ENCODE data around the gene SH3BP4. TPM values are rescaled to one million over a fixed set of nuclear protein-coding genes. Genes with fewer than 3 reads are reported as not detected.

SH3BP4 gene
- total RNA-seq, 1 donor from 2014 or later, result 44.1 TPM

DNA sequence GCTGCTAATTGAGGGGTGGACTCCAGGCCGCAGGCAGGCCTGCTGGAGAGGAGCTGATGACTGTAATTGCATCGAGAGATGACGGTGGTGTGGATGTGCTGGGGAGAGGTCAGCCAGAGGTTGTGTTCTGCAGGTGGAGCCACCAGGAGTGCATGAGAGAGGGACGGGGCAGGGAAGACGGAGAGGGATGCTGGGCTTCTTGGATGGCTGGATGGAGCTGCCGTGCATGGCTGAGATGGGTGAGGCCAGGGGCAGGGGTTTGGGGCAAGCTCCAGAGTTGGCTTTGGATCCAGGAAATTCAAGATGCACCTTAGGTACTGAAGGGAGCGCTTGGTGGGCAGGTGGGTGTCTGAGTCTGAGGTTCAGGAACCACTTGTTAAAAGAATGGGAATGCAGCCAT, 77.2 kb downstream of the SH3BP4 start:
- no peak for DNase-seq (ENCODE audit: low spot score in 2 of 2, unreplicated experiment in 2 of 2)
- Mint-ChIP-seq H3K36me3 (peaks cover 4% of the 10 kb centered on the region), H3K27ac (no peak overlapping the region), H3K27me3 (ENCODE audit: low read depth) (no peaks in the 10 kb centered on the region), H3K9me3 (no peaks in the 10 kb centered on the region), H3K4me1 (peaks cover 35% of the 10 kb centered on the region), H3K4me3 (no peak overlapping the region)
- TF ChIP-seq, protein P1, sequence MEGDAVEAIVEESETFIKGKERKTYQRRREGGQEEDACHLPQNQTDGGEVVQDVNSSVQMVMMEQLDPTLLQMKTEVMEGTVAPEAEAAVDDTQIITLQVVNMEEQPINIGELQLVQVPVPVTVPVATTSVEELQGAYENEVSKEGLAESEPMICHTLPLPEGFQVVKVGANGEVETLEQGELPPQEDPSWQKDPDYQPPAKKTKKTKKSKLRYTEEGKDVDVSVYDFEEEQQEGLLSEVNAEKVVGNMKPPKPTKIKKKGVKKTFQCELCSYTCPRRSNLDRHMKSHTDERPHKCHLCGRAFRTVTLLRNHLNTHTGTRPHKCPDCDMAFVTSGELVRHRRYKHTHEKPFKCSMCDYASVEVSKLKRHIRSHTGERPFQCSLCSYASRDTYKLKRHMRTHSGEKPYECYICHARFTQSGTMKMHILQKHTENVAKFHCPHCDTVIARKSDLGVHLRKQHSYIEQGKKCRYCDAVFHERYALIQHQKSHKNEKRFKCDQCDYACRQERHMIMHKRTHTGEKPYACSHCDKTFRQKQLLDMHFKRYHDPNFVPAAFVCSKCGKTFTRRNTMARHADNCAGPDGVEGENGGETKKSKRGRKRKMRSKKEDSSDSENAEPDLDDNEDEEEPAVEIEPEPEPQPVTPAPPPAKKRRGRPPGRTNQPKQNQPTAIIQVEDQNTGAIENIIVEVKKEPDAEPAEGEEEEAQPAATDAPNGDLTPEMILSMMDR (IDR thresholded peaks at IDR 0.05; ENCODE audit: unreplicated experiment), result no peak

DNA sequence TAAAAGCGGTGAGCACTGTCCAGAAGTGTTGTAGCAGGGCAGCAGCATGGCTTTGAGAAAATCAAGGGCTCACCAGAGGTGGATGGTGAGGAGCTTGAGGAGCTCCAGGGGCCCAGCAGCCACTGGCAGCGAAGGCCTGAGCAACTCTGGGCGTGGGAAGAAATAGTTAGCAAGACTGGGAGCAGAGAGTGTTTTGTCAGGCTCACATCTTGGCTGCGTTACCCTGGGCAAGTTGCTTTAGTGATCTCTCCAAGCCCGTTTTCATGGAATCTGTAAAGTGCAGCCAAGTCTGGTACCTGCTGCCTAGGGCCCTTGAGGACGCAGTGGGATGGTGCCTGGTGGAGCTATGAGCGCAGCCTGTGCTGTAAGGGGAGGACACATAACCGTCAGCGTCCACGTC, 78.3 kb downstream of the SH3BP4 start:
- H3K36me3 Mint-ChIP-seq, result peaks cover 6% of the 10 kb centered on the region
- H3K27ac Mint-ChIP-seq, result no peak overlapping the region
- TF ChIP-seq, protein P1 (IDR thresholded peaks at IDR 0.05; ENCODE audit: unreplicated experiment), result no peak
- peaks cover 24% of the 10 kb centered on the region for H3K4me1 Mint-ChIP-seq
- H3K27me3 Mint-ChIP-seq (ENCODE audit: low read depth), result no peaks in the 10 kb centered on the region
- DNase-seq (ENCODE audit: low spot score in 2 of 2, unreplicated experiment in 2 of 2), result no peak
- H3K9me3 Mint-ChIP-seq, result no peaks in the 10 kb centered on the region
- H3K4me3 Mint-ChIP-seq, result no peak overlapping the region

DNA sequence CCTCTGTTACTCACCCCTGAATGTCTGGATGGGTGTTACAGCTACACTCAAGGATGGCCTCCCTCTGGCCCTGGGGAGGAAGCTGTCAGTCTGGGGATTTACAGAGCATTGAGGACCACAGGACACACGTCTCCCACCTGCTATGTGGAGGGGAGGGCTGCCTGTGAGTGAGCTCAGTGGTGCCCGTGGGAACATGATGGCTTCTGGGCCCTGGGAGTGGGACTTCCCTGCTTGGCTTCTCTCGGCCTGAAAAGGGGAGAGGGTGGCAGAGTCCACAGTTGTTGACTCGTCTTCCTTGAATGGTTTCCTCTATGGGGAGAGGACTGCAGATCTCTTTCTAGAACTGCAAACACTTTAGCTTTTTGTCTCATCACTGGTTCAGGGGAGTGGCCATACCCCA, 79.1 kb downstream of the SH3BP4 start:
- Mint-ChIP-seq H3K4me1 (peaks cover 16% of the 10 kb centered on the region), H3K4me3 (no peak overlapping the region), H3K27ac (no peak overlapping the region), H3K36me3 (peaks cover 12% of the 10 kb centered on the region), H3K27me3 (ENCODE audit: low read depth) (no peaks in the 10 kb centered on the region), H3K9me3 (no peaks in the 10 kb centered on the region)
- DNase-seq (ENCODE audit: low spot score in 2 of 2, unreplicated experiment in 2 of 2), result no peak
- TF ChIP-seq, protein P1 (IDR thresholded peaks at IDR 0.05; ENCODE audit: unreplicated experiment), result no peak

DNA sequence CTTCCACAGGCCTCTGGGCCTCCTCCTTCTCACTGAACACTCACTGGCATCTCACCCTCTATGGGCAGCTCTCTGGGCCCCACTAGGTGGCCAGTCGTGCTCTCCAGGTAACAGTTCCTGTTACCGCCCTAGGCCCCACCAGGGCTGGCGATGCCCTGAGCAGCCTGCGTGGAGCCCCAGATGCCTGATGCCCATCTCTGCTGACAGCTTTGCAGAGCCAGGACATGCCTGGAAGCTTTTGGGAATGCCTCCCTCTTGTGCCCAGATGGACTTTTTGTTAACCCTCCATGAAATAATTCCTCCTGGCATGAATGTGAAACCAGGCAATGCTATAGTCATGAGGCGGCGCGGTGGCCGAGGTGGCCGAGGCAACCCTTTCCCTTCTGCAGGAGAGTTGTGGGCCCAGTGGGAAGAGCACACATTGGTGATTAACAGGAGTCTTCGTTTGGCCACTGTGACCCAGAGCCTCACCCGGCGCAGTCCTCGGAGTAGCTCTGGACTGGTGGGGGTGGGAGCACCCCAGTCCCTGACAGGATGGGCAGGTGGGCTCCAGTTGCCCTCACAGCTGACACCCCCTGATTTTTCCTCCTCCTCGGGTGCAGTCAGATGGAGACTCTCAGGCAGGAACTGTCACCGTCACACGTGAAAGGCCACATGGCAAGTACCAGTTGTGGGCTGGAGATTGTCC, 80.0 kb downstream of the SH3BP4 start:
- Mint-ChIP-seq H3K27me3 (ENCODE audit: low read depth) (no peaks in the 10 kb centered on the region), H3K4me1 (peaks cover 9% of the 10 kb centered on the region), H3K4me3 (no peak overlapping the region), H3K9me3 (no peaks in the 10 kb centered on the region), H3K36me3 (peaks cover 16% of the 10 kb centered on the region), H3K27ac (no peak overlapping the region)
- no peak for DNase-seq (ENCODE audit: low spot score in 2 of 2, unreplicated experiment in 2 of 2)
- TF ChIP-seq, protein P1 (IDR thresholded peaks at IDR 0.05; ENCODE audit: unreplicated experiment), result no peak

DNA sequence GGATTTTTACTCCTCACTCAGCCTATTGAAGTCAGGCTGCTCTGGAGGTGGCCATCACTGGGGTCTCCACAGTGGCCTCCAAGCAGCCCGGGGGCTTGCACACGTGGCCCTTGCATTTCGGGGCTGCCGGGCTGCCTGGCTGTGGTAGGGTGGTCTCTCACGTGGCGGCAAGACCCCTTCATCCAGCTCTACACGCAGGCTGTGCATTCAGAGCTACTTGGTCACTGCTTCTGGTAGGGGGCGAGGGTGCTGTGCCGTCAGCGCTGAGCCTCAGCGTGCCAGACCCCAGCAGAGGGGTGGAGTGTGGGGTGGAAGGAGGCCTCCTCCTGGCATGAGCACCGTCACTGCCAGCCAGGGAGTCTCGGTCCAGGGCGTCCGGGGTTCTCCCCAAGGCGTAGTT, 80.6 kb downstream of the SH3BP4 start:
- Mint-ChIP-seq H3K27me3 (ENCODE audit: low read depth) (no peaks in the 10 kb centered on the region), H3K9me3 (no peaks in the 10 kb centered on the region)

More for the DNA sequence above, 80.6 kb downstream of the SH3BP4 start:
- H3K27ac Mint-ChIP-seq, result no peak overlapping the region
- no peak for DNase-seq (ENCODE audit: low spot score in 2 of 2, unreplicated experiment in 2 of 2)
- TF ChIP-seq, protein P1 (IDR thresholded peaks at IDR 0.05; ENCODE audit: unreplicated experiment), result no peak
- peaks cover 16% of the 10 kb centered on the region for H3K36me3 Mint-ChIP-seq
- no peak overlapping the region for H3K4me3 Mint-ChIP-seq
- peaks cover 7% of the 10 kb centered on the region for H3K4me1 Mint-ChIP-seq
